ENCODE results near the gene SLC25A28.
"Not testable (repeated sequence)": the region's sequence is repeated elsewhere in the genome, so short reads cannot be mapped to it uniquely, and the experiment has no call there.

SLC25A28 gene

GRCh38 chr10:99628923-99629624 lies 8.8 kb upstream of the SLC25A28 start:
- no peak for DNase-seq (ENCODE audit: low spot score)

DNA sequence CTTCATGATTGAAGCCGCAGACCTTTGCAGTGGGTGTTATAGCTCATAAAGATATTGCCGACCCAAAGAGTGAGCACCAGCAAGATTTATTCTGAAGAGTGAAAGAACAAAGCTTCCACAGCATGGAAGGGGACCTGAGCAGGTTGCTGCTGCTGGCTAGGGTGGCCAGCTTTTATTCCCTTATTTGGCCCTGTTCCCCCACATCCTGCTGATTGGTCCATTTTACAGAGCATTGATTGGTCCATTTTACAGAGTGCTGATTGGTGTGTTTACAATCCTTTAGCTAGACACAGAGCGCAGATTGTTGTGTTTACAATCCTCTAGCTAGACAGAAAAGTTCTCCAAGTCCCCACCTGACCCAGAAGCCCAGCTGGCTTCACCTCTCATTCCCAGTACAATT lies 4.9 kb upstream of the SLC25A28 start:
- not testable (repeated sequence) for DNase-seq (ENCODE audit: low spot score)

DNA sequence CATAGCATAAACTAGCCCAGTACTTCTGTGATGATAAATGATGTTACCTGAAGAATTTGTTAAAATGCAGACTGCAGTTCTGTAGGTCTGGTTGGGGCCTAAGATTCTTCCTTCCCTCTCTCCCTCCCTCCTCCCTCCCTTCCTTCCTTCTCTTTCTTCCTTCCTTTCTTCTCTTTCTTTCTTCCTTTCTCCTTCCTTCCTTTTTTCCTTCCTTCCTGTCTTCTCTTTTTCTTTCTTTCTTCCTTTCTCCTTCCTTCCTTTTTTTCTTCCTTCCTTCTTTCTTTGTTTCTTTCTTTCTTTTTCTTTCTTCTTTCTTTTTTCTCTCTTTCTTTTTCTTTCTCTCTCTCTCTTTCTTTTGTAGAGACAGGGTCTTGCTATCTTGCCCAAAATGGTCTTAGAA lies 3.7 kb upstream of the SLC25A28 start:
- no peak for DNase-seq (ENCODE audit: low spot score)

DNA sequence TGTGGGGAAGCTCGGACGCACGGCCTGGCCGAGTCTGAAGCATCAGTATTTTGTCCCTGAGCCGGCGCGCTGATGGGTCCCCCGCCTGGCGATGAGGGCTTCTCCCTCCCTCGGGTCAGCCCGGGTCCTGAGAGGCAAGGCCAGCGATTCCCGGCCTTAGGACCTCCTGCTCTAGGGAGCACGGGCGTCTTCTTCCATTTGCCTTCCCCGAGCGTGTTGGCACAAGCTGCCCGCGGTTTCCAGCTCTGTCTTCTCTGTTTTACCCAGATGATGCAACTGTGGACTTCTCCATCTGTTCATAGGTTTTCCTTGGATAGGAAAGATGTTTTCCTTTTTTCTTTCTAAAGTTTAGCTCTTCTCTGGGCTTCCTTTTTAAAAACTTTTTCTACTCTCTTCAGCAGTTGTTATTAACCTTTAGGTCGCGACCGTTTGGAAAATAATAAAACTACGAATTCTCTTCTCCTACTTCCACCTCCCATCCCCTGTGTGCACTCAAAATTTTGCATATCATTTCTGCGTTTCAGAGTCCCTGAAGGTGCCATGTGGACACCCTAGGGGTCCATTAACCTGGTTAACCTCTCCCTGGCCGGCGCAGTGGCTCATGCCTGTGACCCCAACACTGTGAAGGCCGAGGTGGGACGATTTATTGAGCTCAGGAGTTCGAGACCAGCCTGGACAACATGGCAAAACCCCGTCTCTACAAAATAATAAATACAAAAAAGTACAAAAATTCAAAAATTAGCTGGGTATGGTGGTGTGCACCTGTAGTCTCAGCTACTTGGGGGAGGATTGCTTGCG lies 1.4 kb upstream of the SLC25A28 start:
- DNase-seq (ENCODE audit: low spot score) = no peak

- DNase-seq (ENCODE audit: low spot score) = peak; percentile 75
Observed at GRCh38 chr10:99620711-99621453, 643 bp upstream of the SLC25A28 start.

DNA sequence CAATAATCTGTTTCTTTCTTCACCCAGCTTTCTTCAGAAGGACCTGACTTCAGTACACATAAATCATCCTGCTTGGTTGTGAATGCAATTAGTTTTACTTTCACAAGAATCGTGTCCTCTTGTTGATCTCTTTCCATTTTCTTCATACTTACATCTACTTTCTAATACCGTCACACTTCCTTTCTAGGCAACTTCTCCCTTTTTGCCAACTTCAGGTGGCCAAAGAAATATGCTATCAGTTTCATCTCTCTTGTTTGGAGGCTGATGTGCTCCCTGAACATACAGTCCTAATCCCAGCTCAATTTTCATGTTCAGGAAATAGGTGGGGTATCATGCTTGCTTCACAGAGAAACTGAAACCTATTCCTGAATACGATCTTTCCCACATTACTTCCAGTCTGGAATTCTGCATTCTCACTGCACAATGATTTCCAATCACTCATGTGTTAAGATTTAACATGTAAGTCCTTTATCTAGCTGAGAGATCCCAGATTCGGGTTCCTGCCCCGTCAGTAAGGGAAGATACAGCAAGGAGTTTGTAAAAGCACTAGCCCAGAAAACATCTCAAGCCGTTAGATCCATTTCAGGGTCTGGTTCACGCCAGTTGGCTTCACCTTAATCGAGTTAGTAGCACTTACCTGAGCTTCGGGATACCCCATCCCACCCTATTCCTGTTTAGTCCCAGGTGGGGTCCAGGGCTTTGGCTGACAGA lies 994 bp downstream of the SLC25A28 start:
- no peak for DNase-seq (ENCODE audit: low spot score)

DNA sequence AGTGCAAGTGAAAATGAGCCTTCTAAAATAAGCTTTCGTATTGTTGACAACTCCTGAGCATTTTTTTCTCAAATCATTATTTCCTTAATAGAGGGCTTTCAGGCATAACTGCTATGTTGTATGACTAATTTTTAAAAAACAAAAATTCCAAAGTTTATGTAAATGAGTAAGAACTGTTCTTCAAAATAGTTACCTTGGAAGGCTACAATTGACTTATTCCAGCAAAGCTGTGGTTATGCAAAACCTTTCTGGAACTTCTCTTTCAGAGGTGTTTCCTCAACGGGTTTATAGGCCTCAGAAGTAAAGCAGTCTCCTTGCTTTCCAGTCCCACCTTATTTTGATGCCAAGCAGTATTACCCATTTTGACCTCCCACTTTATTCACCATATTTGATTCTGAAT lies 2.5 kb downstream of the SLC25A28 start:
- no peak for DNase-seq (ENCODE audit: low spot score)

DNA sequence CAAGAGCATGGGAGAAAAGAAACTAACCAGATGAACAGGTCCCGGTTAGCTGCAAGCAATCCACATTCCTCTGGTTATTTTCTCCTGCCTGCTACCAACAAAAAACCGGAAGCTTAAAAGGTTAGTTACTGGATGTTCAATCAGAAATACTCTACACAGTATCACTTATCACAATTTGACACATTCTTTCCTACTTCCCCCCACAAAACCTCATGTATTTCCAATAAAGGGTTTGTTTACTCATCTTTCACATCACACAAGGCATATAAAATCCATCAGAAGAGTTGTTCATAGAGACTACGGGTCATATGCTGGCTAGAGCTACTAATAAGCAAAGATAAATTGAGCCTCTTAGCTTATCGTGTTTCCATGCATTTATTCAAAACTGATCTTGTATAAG lies 4.8 kb downstream of the SLC25A28 start:
- DNase-seq (ENCODE audit: low spot score) = no peak

DNA sequence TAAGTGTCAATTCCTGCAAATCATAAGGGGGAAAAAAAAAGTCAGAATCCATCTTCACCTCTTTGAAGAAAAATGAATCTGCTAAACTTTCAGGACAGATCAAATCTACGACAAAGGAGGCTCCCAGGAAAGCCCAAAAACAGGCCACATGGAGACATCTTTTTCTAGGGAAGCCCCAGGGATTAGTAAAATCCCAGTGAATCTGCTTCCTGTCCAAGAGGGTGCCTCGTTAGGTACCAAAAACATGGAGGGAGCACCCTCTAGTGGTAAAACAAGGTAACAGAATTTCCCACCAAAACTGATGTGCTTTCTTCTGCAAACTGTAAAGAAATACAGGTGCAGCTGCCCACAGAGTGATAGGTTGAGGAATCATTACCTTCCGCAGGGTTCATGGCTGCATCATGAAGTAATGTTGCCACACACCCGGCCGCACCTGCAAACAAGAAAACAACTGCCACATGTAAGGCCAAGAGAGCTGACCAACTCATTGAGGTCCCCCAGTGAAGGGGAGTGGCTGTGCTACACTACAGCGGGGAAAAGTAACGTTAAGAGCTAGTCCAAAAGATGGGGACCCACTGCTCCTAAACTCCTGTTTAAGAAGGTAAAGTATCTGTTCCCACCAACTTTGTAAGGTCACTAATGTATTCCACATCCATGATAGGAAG lies 7.9 kb downstream of the SLC25A28 start:
- peak; percentile 67 for DNase-seq (ENCODE audit: low spot score)

DNA sequence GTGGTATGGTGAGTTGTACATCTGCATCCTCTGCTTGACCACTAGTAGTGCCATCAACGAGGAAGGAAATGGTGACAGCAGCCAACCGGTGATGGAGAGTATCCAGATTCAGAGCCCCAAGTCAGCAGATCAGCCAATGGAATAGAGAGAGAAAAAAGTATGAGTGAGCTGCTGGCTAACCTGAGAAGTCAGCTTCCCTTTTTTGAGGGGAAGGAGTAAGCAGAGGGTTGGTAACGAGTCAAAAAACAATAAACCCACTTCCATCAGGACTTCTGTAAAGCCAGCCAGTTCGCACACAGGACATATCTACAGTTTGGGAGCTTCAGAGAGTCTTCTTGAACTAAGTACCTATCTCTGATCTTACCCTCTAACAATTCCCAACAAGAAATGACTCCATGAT lies 8.9 kb downstream of the SLC25A28 start:
- DNase-seq (ENCODE audit: low spot score) = no peak

DNA sequence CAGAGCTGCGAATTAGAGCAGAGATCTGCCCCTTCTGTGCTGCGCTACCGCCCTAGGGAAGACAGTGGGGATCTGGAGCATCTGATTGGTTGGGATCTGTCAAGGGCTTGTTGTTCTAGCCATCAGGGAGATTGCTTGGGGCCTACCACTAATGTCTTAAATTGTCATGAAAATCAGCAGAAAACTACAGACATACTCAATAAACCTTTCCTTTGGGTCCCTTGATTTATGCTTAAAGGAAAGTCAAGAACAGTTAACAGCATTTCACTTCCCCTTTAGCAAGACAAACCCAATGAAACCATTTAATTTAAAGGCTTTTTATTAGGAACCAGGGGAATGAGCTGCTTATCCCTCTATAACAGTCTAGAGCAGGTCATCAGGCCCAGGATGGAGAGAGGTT lies 10.0 kb downstream of the SLC25A28 start:
- DNase-seq (ENCODE audit: low spot score) = no peak

DNA sequence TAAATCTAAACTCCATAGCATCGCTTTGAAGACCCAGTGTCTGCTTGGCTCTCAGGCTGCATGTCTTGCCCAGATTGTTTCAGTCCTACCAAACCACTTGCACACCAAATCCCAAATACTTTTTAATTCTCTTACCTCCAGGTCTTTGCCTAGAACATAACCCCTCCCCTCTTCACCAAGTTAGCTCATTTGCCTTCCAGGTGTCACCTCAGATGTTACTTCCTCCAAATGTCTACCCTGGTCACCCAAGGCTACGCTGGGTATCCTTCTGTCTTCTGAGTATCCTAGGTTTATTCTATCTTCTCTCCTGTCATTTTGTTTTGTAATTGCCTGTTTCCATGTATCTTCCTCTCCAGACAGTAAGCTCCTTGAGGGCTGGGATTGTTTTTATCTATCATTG lies 11.1 kb downstream of the SLC25A28 start:
- no peak for DNase-seq (ENCODE audit: low spot score)

GRCh38 chr10:99605351-99605750 lies 14.9 kb downstream of the SLC25A28 start:
- no peak for DNase-seq (ENCODE audit: low spot score)

DNA sequence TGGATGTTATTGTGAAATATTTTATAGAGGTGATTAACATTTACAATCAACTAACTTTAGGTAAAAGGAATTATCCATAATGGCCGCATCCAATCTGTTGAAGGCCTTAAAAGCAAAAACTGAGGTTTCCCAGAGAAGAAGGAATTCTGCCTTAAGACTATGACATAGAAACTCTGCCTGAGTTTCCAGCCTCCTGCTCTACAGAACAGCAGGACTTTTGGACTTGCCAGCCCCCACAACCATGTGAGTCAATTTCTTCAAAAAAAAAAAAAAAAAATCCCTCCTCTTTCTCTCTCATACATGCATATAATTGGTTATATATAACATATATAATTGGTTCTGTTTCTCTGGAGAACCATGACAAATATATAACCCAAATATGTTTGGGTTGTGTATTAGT lies 15.4 kb downstream of the SLC25A28 start:
- no peak for DNase-seq (ENCODE audit: low spot score)

DNA sequence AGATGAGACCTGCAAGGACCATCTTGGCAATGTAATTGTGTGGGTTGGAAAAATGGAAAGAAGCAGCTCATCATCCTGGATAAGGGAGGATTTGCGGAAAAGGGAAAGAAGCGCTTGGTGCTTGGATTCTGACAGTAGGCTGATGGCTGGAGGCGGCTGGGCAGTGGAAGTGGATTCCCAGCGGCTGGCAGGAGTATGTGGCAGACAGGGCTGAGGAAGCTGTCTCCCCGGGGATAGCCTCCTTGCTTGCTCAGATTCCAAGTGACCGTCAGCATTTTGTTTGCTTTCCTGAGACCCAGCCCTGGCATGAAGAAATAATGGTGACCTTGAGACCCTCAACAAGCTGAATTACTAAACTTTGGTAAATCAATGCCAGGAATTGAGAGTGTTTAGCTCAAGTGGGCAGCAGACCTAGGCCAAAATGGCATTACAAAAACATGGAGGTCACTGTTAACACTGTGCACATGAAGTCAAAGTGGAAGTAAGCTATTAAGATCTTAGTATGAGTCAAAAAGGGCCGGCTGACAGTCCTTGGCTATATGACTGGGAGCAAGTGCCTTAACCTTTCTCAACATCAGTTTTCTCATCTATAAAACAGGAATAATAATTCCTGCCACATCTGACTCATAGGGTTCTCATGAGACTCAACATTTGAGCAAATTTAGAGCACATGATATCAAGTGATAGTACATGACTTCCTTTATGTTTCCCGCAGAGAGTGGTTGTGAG lies 21.3 kb downstream of the SLC25A28 start:
- no peak for DNase-seq (ENCODE audit: low spot score)

GRCh38 chr10:99598011-99598410 lies 22.2 kb downstream of the SLC25A28 start:
- DNase-seq (ENCODE audit: low spot score) = no peak

DNA sequence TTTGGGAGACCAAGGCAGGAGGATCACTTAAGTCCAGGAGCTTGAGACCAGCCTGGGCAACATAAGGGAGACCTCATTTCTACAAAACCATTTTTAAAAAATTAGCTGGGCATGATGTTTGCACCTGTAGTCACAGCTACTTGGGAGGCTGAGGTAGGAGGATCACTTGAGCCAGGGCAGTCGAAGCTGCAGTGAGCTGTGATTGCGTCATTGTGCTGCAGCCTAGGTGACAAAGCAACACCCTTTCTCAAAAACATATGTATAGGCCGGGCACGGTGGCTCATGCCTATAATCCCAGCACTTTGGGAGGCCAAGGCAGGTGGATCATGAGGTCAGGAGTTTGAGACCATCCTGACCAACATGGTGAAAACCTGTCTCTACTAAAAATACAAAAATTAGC lies 23.5 kb downstream of the SLC25A28 start:
- DNase-seq (ENCODE audit: low spot score) = not testable (repeated sequence)

DNA sequence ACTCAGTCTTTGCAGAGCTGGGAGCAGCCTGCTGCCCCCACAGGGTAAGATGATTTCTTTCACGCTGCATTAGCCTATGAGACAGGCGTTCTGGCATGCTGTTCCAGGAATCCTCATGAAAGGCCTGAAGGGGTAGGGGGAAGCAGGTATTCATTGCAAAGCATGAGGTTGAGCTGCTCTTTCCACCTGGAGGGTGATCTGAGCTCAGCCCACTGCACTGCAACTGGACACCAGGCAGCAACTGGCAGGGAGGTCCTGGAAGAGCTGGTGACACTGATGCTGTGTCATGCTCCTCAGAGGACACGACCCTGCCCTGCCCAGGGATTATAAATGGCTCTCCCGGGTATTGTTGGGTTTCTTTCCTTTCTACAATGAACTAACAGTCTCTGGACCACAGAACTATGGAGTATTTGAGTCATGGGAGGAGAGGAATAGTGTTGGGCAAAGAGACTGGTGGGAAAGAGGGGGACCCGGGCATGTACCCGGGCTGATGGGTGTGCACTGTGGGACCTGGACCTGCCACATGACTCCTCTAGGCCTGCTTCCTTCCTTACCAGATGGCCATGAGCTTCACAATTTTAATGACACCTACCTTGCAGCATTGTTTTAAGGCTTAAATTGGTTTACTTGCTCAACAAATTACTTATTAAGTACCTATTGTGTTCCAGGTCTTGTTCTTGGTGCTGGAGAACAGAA lies 24.3 kb downstream of the SLC25A28 start:
- DNase-seq (ENCODE audit: low spot score) = no peak

DNA sequence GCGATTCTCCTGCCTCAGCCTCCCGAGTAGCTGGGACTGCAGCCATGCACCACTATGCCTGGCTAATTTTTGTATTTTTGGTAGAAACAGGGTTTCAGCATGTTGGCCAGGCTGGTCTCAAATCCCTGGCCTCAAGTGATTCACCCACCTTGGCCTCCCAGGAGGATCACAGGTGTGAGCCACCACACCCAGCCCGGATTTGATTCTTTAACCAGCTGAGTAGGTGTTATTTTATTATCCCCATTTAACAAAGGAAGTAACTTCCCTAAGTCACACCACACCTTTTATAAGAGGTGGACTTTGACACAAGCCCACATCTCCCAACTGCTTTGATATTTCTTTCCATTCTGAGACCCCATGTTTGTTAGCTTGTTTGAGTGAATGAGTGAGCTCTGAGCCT lies 25.0 kb downstream of the SLC25A28 start:
- DNase-seq (ENCODE audit: low spot score) = no peak

DNA sequence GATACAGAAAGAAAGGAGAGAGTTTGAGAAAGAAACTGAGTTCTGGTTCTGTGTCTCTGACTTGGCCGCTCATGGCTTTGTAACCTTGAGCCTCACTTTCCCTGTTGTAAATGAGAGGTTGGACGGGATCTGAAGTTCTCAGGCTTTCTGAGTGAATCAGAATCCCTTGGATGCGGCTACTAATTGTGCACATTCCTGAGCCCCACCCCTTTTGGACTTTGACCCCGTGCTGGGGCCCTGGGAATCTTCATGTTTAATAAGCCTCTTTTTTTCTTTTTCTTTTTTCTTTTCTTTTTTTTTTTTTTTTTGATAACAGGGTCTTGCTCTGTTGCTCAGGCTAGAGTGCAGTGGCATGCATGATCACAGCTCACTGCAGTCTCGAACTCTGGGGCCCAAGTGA lies 26.9 kb downstream of the SLC25A28 start:
- no peak for DNase-seq (ENCODE audit: low spot score)

All from CD4-positive, alpha-beta T cell treated with Interleukin-15 for 4 hours (primary cell).